ENCODE results near the gene PHF12.
A peak's percentile ranks its signal among the peaks of the same experiment; 100 is the strongest.
"Not testable (repeated sequence)": the region's sequence is repeated elsewhere in the genome, so short reads cannot be mapped to it uniquely, and the experiment has no call there.

Gene PHF12

GRCh38 chr17:28906706-28907438 is 44.4 kb downstream of the PHF12 start:
- ChIA-PET POLR2A (interaction anchor here (2.1 to 2.4 kb wide), 2 partner anchors 45 to 180 kb away, joined by 7 to 16 read pairs; partner anchors contain the start of genes PHF12 and TLCD1), CTCF (interaction anchor here (0.7 to 1.3 kb wide), 3 partner anchors 47 to 180 kb away, joined by 3 to 5 read pairs (median 4); partner anchors contain the start of gene TLCD1)
- TF ChIP-seq CTBP1 (IDR thresholded peaks at IDR 0.05; ENCODE audit: borderline replicate concordance) = no peak
- TF ChIP-seq SUZ12 (IDR thresholded peaks at IDR 0.05) = no peak
- TF ChIP-seq PKNOX1 (IDR thresholded peaks at IDR 0.05) = no peak
- DNase-seq (ENCODE audit: extremely low spot score) = no peak

GRCh38 chr17:28906276-28906675 is 45.0 kb downstream of the PHF12 start:
- no peak for DNase-seq (ENCODE audit: extremely low spot score)
- TF ChIP-seq SP1 (IDR thresholded peaks at IDR 0.05) (no peak), SUZ12 (IDR thresholded peaks at IDR 0.05) (no peak), FOXK2 (IDR thresholded peaks at IDR 0.05) (no peak), PKNOX1 (IDR thresholded peaks at IDR 0.05) (no peak), FOXM1 (IDR thresholded peaks at IDR 0.05; ENCODE audit: borderline replicate concordance) (no peak), ELF4 (IDR thresholded peaks at IDR 0.05) (no peak), CTBP1 (IDR thresholded peaks at IDR 0.05; ENCODE audit: borderline replicate concordance) (no peak), L3MBTL2 (conservative IDR thresholded peaks at IDR 0.05) (no peak), ZNF384 (IDR thresholded peaks at IDR 0.05) (no peak), LEF1 (IDR thresholded peaks at IDR 0.05; ENCODE audit: borderline replicate concordance) (no peak), ARNT (IDR thresholded peaks at IDR 0.05) (no peak)
- ChIA-PET CTCF (interaction anchor here (0.7 to 1.3 kb wide), 2 partner anchors 47 to 179 kb away, joined by 3 to 4 read pairs; no protein-coding TSS in a partner anchor), POLR2A (interaction anchor here (2.1 kb wide), 1 partner anchor 46 kb away, joined by 7 read pairs; the partner anchor contains the start of gene PHF12)

- CTCF ChIA-PET = no interaction called here
- POLR2A ChIA-PET = interaction anchor here (1.4 kb wide), 1 partner anchor 185 kb away, joined by 5 read pairs; the partner anchor contains the start of gene RPL23A
- DNase-seq (ENCODE audit: extremely low spot score) = no peak
- TF ChIP-seq LEF1 (IDR thresholded peaks at IDR 0.05; ENCODE audit: borderline replicate concordance) = no peak
- TF ChIP-seq PKNOX1 (IDR thresholded peaks at IDR 0.05) = no peak
- TF ChIP-seq BHLHE40 (IDR thresholded peaks at IDR 0.05; ENCODE audit: borderline replicate concordance) = no peak
- no peak for TF ChIP-seq NFRKB (IDR thresholded peaks at IDR 0.05)
- TF ChIP-seq ELF4 (IDR thresholded peaks at IDR 0.05) = no peak
- TF ChIP-seq SUZ12 (IDR thresholded peaks at IDR 0.05) = no peak
- no peak for TF ChIP-seq CTBP1 (IDR thresholded peaks at IDR 0.05; ENCODE audit: borderline replicate concordance)
- no peak for TF ChIP-seq SP1 (IDR thresholded peaks at IDR 0.05)
- no peak for TF ChIP-seq ARNT (IDR thresholded peaks at IDR 0.05)
- no peak for TF ChIP-seq FOXM1 (IDR thresholded peaks at IDR 0.05; ENCODE audit: borderline replicate concordance)
- TF ChIP-seq HDGF (IDR thresholded peaks at IDR 0.05; ENCODE audit: borderline replicate concordance) = no peak
- no peak for TF ChIP-seq L3MBTL2 (conservative IDR thresholded peaks at IDR 0.05)
- TF ChIP-seq FOXA1 (IDR thresholded peaks at IDR 0.05) = no peak
- TF ChIP-seq TARDBP (IDR thresholded peaks at IDR 0.05) = no peak
- no peak for TF ChIP-seq ZNF384 (IDR thresholded peaks at IDR 0.05)
- no peak for TF ChIP-seq FOXK2 (IDR thresholded peaks at IDR 0.05)
Observed at GRCh38 chr17:28904800-28905199, 46.5 kb downstream of the PHF12 start.

- ChIA-PET CTCF (interaction anchor here (0.6 to 1.2 kb wide), 2 partner anchors 177 to 182 kb away, joined by 3 to 4 read pairs; no protein-coding TSS in a partner anchor), POLR2A (interaction anchor here (3.4 kb wide), 1 partner anchor 46 kb away, joined by 9 read pairs; no protein-coding TSS in a partner anchor)
- not testable (repeated sequence) for DNase-seq (ENCODE audit: extremely low spot score)
Observed at GRCh38 chr17:28903546-28903841, 47.8 kb downstream of the PHF12 start.

- TF ChIP-seq FOXK2 (IDR thresholded peaks at IDR 0.05) (no peak), NFRKB (IDR thresholded peaks at IDR 0.05) (no peak), SUZ12 (IDR thresholded peaks at IDR 0.05) (no peak), HDGF (IDR thresholded peaks at IDR 0.05; ENCODE audit: borderline replicate concordance) (no peak), ARNT (IDR thresholded peaks at IDR 0.05) (peak; percentile 67; the same call in 1 of the 2 replicates), CTBP1 (IDR thresholded peaks at IDR 0.05; ENCODE audit: borderline replicate concordance) (no peak), BHLHE40 (IDR thresholded peaks at IDR 0.05; ENCODE audit: borderline replicate concordance) (no peak)
- DNase-seq (ENCODE audit: extremely low spot score) = peak; percentile 88
- ChIA-PET POLR2A (interaction anchor here (0.9 to 3.4 kb wide), 4 partner anchors 11 to 183 kb away, joined by 3 to 9 read pairs (median 5); partner anchors contain the start of gene RPL23A), CTCF (interaction anchor here (0.6 to 1.7 kb wide), 9 partner anchors 9 to 182 kb away, joined by 3 to 9 read pairs (median 4); partner anchors contain the start of gene TLCD1)
Observed at GRCh38 chr17:28902819-28903545, 48.3 kb downstream of the PHF12 start, which contains the start of gene DHRS13. DHRS13 (minus strand) TSS chr17:28903079; CDS start chr17:28902944, 135 bp downstream.
